Measurements from ENCODE around the gene BCL2.

Gene BCL2

DNA sequence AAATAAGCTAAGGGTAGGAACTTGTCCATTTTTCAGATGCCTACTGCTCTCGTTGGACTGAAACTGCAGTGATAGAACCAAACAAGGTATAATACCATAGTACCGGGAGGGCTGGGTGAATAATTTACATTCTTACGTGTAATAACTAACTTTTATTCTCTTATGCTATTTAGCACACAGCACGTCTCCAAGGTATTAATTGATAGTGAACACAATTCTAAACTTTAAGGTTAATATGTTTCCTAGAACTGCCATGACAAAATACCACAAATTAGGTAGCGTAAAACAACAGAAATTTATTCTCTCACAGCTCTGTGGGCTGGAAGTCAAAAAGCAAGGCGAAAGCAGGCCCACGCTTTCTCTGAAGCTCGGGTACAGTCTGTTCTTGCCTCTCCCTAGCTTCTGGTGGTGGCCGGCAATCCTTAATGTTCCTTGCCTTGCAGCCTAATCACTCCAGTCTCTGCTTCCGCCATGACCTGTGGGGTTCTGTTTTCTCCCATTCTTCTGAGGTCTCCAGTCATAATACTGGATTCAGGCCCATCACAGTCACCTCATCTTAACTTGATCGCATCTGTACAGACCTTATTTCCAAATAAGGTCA is 5.6 kb upstream of the BCL2 start:
- TF ChIP-seq, protein P1, sequence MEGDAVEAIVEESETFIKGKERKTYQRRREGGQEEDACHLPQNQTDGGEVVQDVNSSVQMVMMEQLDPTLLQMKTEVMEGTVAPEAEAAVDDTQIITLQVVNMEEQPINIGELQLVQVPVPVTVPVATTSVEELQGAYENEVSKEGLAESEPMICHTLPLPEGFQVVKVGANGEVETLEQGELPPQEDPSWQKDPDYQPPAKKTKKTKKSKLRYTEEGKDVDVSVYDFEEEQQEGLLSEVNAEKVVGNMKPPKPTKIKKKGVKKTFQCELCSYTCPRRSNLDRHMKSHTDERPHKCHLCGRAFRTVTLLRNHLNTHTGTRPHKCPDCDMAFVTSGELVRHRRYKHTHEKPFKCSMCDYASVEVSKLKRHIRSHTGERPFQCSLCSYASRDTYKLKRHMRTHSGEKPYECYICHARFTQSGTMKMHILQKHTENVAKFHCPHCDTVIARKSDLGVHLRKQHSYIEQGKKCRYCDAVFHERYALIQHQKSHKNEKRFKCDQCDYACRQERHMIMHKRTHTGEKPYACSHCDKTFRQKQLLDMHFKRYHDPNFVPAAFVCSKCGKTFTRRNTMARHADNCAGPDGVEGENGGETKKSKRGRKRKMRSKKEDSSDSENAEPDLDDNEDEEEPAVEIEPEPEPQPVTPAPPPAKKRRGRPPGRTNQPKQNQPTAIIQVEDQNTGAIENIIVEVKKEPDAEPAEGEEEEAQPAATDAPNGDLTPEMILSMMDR (conservative IDR thresholded peaks at IDR 0.05; ENCODE audit: low read length), result no peak
- H3K4me3 ChIP-seq (ENCODE audit: low read length), result no peak overlapping the region
- DNase-seq (ENCODE audit: low read depth), result no peak

DNA sequence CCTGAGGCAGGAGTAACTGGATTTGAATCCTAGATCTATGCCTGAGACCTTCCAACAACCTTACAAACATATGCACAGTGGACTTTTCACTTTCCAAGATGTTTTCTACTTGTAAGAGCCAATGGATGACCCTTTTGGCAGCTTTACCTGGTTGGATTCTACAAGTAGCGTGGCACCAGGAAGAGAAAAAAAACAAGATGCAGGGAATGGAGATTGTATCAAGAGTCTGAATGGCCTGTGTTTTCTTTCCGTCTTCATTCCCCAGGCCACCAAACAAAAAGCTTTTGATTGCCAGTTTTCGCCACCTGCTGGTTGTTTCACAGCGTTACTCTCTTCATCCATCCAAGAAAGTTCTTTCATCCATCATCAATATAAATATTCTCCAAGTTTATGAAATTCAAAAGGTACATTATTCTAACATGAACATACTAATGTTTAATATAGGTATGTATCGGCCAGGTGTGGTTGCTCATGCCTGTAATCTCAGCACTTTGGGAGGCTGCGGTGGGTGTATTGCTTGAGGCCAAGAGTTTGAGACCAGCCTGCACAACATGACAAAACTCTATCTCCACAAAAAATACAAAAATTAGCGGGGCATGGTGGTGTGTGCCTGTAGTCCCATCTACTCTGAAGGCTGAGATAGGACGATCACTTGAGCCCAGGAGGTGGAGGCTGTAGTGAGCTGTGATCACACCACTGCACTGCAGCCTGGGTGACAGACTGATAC is 3.5 kb upstream of the BCL2 start:
- DNase-seq (ENCODE audit: low read depth), result peak; percentile 73
- TF ChIP-seq, protein P1 (conservative IDR thresholded peaks at IDR 0.05; ENCODE audit: low read length), result peak; percentile 85
- H3K4me3 ChIP-seq (ENCODE audit: low read length), result no peak overlapping the region

DNA sequence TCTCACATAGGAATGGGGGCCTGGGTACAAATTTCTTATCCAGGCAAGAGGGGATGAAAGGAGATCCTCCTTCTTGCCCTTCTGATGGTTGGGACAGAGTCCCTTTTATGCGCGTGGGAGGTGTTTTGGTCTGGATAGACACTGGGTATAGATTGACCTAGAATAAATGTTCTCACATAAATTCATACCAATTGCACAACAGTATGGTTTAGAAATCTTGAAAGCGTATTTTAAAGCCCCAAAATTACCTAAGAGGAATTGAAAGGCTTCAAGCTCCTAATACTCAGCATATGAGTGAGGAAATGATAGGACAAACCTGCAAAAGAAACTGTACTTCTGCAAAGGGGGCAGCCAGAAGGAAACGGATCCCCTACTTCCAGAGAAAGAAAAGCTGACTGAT is 2.6 kb upstream of the BCL2 start:
- TF ChIP-seq, protein P1 (conservative IDR thresholded peaks at IDR 0.05; ENCODE audit: low read length), result no peak
- no peak for DNase-seq (ENCODE audit: low read depth)
- H3K4me3 ChIP-seq (ENCODE audit: low read length), result no peak overlapping the region

DNA sequence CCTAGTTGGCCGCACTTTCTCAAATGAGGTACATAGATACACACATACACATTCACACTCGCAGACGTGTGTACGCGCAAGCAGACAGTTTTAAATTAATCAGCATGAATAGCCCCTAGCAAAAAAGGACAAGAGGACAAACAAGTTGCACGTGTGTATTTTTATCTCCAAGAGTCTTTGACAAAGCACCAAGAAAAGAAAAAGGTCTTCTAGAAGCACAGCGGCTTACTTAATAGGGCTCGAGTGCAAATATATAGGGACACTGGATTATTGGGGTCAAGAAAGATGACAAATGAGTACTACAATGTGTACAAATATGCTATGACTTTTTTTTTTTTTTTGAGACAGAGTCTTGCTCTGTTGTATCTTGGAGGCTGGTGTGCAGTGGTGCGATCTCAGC is 1.7 kb upstream of the BCL2 start:
- no peak for DNase-seq (ENCODE audit: low read depth)
- TF ChIP-seq, protein P1 (conservative IDR thresholded peaks at IDR 0.05; ENCODE audit: low read length), result no peak
- H3K4me3 ChIP-seq (ENCODE audit: low read length), result no peak overlapping the region

DNA sequence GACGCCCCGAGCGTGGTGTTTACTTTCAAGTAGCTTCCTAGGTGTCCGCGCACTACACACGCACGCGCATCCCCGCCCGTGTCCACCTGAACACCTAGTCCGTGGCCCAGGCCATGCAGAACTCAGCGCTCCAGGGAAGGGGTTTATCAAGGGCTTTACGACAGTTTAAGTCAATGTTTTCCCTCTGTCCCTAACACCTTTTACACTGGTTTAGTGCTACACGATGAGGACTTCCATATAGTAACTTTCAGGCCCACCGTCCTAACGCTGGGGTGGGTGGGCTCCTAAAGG is 1.4 kb upstream of the BCL2 start:
- peak overlapping the region; percentile 63 for H3K4me3 ChIP-seq (ENCODE audit: low read length)
- no peak for DNase-seq (ENCODE audit: low read depth)
- TF ChIP-seq, protein P1 (conservative IDR thresholded peaks at IDR 0.05; ENCODE audit: low read length), result no peak

DNA sequence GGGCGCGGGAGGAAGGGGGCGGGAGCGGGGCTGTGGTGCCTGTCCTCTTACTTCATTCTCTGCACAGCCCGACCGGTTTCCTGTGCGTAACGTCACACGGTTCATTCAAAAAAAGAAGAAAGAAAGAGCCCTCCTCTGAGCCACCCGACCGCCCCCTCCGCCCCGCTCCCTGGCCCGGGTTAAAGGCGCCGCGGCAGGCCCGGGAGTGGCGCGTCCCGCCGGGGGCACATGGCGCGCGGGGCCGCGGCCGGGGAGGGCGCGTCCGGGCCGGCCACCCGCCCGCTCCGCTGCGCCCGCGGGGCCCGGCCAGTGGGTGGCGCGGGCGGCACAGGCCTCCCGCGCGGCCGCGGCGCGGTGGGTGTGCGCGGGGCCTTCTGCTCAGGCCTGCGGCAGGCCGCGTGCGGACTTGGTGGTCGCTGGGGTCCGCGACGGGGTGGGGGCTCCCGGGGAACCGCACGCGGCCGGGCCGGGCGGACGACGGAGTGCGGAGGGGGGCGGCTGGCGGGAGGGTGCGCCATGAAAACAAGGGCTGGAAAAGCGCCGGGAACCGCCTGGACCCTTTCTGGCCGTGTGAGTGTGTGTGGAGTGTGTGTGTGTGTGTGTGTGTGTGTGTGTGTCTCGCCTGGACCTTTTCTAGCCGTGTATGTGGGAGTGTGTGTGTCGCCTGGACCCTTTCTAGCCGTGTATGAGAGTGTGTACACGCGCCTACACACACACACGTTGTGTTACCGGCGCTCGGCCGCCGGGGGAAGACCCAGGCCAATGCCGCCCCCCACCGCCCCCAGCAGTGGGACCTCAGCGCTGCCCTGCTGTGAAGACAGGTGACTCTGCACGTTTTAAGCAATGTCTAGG is 780 bp upstream of the BCL2 start:
- TF ChIP-seq, protein P1 (conservative IDR thresholded peaks at IDR 0.05; ENCODE audit: low read length), result no peak; the same call in 1 of the 2 replicates
- DNase-seq (ENCODE audit: low read depth), result peak; percentile 77
- H3K4me3 ChIP-seq (ENCODE audit: low read length), result peak overlapping the region; percentile 75

All from AG10803 (cell line).